Measurements from ENCODE around the gene DNAH1.

DNAH1 gene

GRCh38 chr3:52446631-52447511, 130.8 kb downstream of the DNAH1 start:
- peak; percentile 58 for DNase-seq
- in situ Hi-C loops (cut with HindIII; ENCODE audit: low pct_ligation_motif_present, low pct_unique_long_range_greater_than_20kb, low sequenced_read_pairs): no loop called here

- in situ Hi-C loops (cut with HindIII; ENCODE audit: low pct_ligation_motif_present, low pct_unique_long_range_greater_than_20kb, low sequenced_read_pairs): no loop called here
- no peak for DNase-seq
Measured at GRCh38 chr3:52447512-52448355, 131.6 kb downstream of the DNAH1 start.
